SU-DHL-6 (cell line): ENCODE measurements around the gene GNG14.
A peak's percentile ranks its signal among the peaks of the same experiment; 100 is the strongest.
"Not testable (repeated sequence)": the region's sequence is repeated elsewhere in the genome, so short reads cannot be mapped to it uniquely, and the experiment has no call there.

ENCODE experiments used
- H2AFZ ChIP-seq: fragments of 200-600 bp; sonication (generic); 2 replicates; pipeline ENCODE4 v1.6.1; 2014; ENCODE audit warnings: low read depth, mild to moderate bottlenecking, moderate library complexity, mixed read lengths, antibody characterized with exemption, low read length; ENCODE audit not compliant: severe bottlenecking
- H3F3A ChIP-seq: fragments of 200-600 bp; shearing (Covaris generic); 2 replicates; pipeline ENCODE4 v1.6.0; 2016; ENCODE audit warnings: antibody characterized with exemption, mild to moderate bottlenecking; ENCODE audit not compliant: insufficient read depth
- H3K27ac ChIP-seq: fragments of 200-600 bp; sonication (generic); 2 replicates; pipeline ENCODE4 v1.5.1; 2016; ENCODE audit warnings: low read depth, mild to moderate bottlenecking, low read length, moderate library complexity, mixed read lengths
- H3K27me3 ChIP-seq: fragments of 200-600 bp; sonication (generic), shearing (Covaris generic); 2 replicates; pipeline ENCODE4 v1.6.0; 2014; ENCODE audit warnings: mild to moderate bottlenecking, low read length
- H3K36me3 ChIP-seq: fragments of 200-600 bp; sonication (generic); 2 replicates; pipeline ENCODE4 v1.6.1; 2014; ENCODE audit warnings: mild to moderate bottlenecking, low read length, mixed read lengths
- H3K4me2 ChIP-seq: fragments of 300-600, 200-600 bp; shearing (Covaris generic), sonication (generic); 2 replicates; pipeline ENCODE4 v1.6.0; 2014; ENCODE audit warnings: low read length, low read depth, mild to moderate bottlenecking; ENCODE audit not compliant: poor library complexity, severe bottlenecking
- H3K4me3 ChIP-seq: fragments of 200-600 bp; sonication (generic); 2 replicates; pipeline ENCODE4 v1.5.1; 2014; ENCODE audit warnings: antibody characterized with exemption, low read length, mild to moderate bottlenecking, mixed read lengths; ENCODE audit not compliant: insufficient read depth, poor library complexity, severe bottlenecking
- H3K79me2 ChIP-seq: fragments of 200-600 bp; sonication (generic); 2 replicates; pipeline ENCODE4 v1.6.1; 2014; ENCODE audit warnings: mild to moderate bottlenecking, low read length, moderate library complexity; ENCODE audit not compliant: insufficient read depth
- H3K9ac ChIP-seq: fragments of 200-600 bp; sonication (generic); 2 replicates; pipeline ENCODE4 v1.7.0; 2014; ENCODE audit warnings: mild to moderate bottlenecking, low read length
- H3K9me2 ChIP-seq: fragments of 200-600 bp; sonication (generic); replicated peaks from 2 replicates; pipeline ENCODE4 v1.6.1; 2014; ENCODE audit warnings: low read length; ENCODE audit not compliant: insufficient read depth
- H3K9me3 ChIP-seq: fragments of 200-600 bp; sonication (generic); 2 replicates; pipeline ENCODE4 v1.6.1; 2014; ENCODE audit warnings: low read length, mixed read lengths; ENCODE audit not compliant: insufficient read depth
- H4K20me1 ChIP-seq: fragments of 200-600 bp; sonication (generic); 2 replicates; pipeline ENCODE4 v1.6.1; 2014; ENCODE audit warnings: low read depth, mild to moderate bottlenecking, antibody characterized with exemption, low read length, moderate library complexity, mixed read lengths
- CTCF ChIP-seq: fragments of 200-600 bp; sonication (generic); IDR thresholded peaks from one replicate; pipeline ENCODE4 v1.5.1; 2017; ENCODE audit warnings: antibody characterized with exemption, mild to moderate bottlenecking, low read length, moderate library complexity; ENCODE audit not compliant: insufficient read depth, poor library complexity, severe bottlenecking
- EZH2phosphoT487 ChIP-seq: fragments of 200-600 bp; sonication (generic), shearing (Covaris generic); conservative IDR thresholded peaks from 2 replicates; pipeline ENCODE4 v1.6.1; 2018; ENCODE audit warnings: mild to moderate bottlenecking, antibody characterized with exemption, low read length, moderate library complexity, mixed read lengths

GNG14 gene

GRCh38 chr19:12711187-12711586 lies 23.4 kb downstream of the GNG14 start:
- Histone ChIP-seq H2AFZ (no peak overlapping the region), H3K36me3 (peaks cover 14% of the 10 kb centered on the region; the same call in 1 of the 2 replicates), H3K4me3 (no peak overlapping the region), H3K79me2 (peaks cover 8% of the 10 kb centered on the region; the same call in 1 of the 2 replicates), H3K27me3 (no peaks in the 10 kb centered on the region), H4K20me1 (no peaks in the 10 kb centered on the region), H3K9ac (no peak overlapping the region), H3K9me2 (no peaks in the 10 kb centered on the region), H3F3A (no peaks in the 10 kb centered on the region), H3K9me3 (no peaks in the 10 kb centered on the region), H3K4me2 (no peak overlapping the region), H3K27ac (no peak overlapping the region)
- no peak for TF ChIP-seq CTCF
- no peak for TF ChIP-seq EZH2phosphoT487

GRCh38 chr19:12712077-12712476 lies 24.3 kb downstream of the GNG14 start:
- H2AFZ ChIP-seq, H3K79me2 ChIP-seq, H4K20me1 ChIP-seq, H3K9me3 ChIP-seq, H3F3A ChIP-seq, H3K4me3 ChIP-seq, H3K27me3 ChIP-seq, H3K36me3 ChIP-seq, H3K4me2 ChIP-seq, H3K9me2 ChIP-seq, H3K27ac ChIP-seq, H3K9ac ChIP-seq: not testable (repeated sequence)
- TF ChIP-seq CTCF: peak; percentile 5

GRCh38 chr19:12713304-12713703 lies 25.5 kb downstream of the GNG14 start:
- H3K27ac ChIP-seq, H3K9ac ChIP-seq, H3K9me2 ChIP-seq, H2AFZ ChIP-seq, H3K4me2 ChIP-seq, H3K9me3 ChIP-seq, H4K20me1 ChIP-seq, H3K4me3 ChIP-seq, H3K36me3 ChIP-seq, H3F3A ChIP-seq, H3K27me3 ChIP-seq: not testable (repeated sequence)
- H3K79me2 ChIP-seq: peaks cover 19% of the 10 kb centered on the region

- peaks cover 36% of the 10 kb centered on the region for H3K79me2 ChIP-seq
- no peak overlapping the region for H3K4me2 ChIP-seq
- 0 out of 2 replicates have a peak, but pooled peaks cover 4% of the 10 kb centered on the region for H4K20me1 ChIP-seq
- H3F3A ChIP-seq: no peaks in the 10 kb centered on the region
- no peak overlapping the region for H3K4me3 ChIP-seq
- no peak overlapping the region for H3K9ac ChIP-seq
- H3K36me3 ChIP-seq: peaks cover 9% of the 10 kb centered on the region; the same call in 1 of the 2 replicates
- no peaks in the 10 kb centered on the region for H3K9me2 ChIP-seq
- H2AFZ ChIP-seq: no peak overlapping the region
- TF ChIP-seq EZH2phosphoT487 (no peak), CTCF (no peak)
- no peak overlapping the region for H3K27ac ChIP-seq
- no peaks in the 10 kb centered on the region for H3K9me3 ChIP-seq
- H3K27me3 ChIP-seq: no peaks in the 10 kb centered on the region
These were observed 27.3 kb downstream of the GNG14 start for GRCh38 chr19:12715102-12715501.
